K562 (cell line): Measurements from ENCODE around the gene LRCH1.

ENCODE experiments used
- E2F3 ChIP-seq: fragments of 250-450 bp; sonication (Bioruptor Pico); IDR thresholded peaks from 2 replicates; pipeline ENCODE4 v1.4.0; 2020; ENCODE audit warnings: mild to moderate bottlenecking
- E2F6 ChIP-seq, 2 experiments: IDR thresholded peaks; 2 replicates each; pipeline ENCODE4 v1.6.1; 2011; ENCODE audit warnings: borderline replicate concordance in 1 of 2, control low read depth in 1 of 2, low read depth in 1 of 2, low read length in 1 of 2, mild to moderate bottlenecking in 1 of 2, mixed read lengths in 1 of 2, moderate library complexity in 1 of 2; ENCODE audit not compliant: insufficient read depth in 1 of 2, insufficient read length in 1 of 2, poor library complexity in 1 of 2, severe bottlenecking in 1 of 2; ENCODE audit errors: extremely low read depth in 1 of 2
- EGR1 ChIP-seq: fragments of 450-650 bp; conservative IDR thresholded peaks from 2 replicates; pipeline ENCODE4 v1.6.1; 2017; ENCODE audit warnings: mild to moderate bottlenecking
- JUNB ChIP-seq: fragments of 450-650 bp; formaldehyde crosslinking; conservative IDR thresholded peaks from 2 replicates; pipeline ENCODE4 v1.4.0; 2020; ENCODE audit warnings: mild to moderate bottlenecking
- MEF2A ChIP-seq: IDR thresholded peaks from 2 replicates; pipeline ENCODE4 v1.6.1; 2011; ENCODE audit warnings: low read depth, mild to moderate bottlenecking, low read length, moderate library complexity; ENCODE audit not compliant: control insufficient read depth
- POLR2AphosphoS2 ChIP-seq: IDR thresholded peaks from 2 replicates; pipeline ENCODE4 v1.6.1; 2012; ENCODE audit warnings: low read length, improper control_type of control experiment
- RBM22 ChIP-seq: fragments of 200-400 bp; formaldehyde crosslinking; IDR thresholded peaks from 2 replicates; pipeline ENCODE4 v1.6.1; 2018; ENCODE audit warnings: low read length, low read depth; ENCODE audit not compliant: poor library complexity, severe bottlenecking
- RFX5 ChIP-seq: IDR thresholded peaks from 2 replicates; pipeline ENCODE4 v1.6.1; 2011; ENCODE audit warnings: low read depth, mild to moderate bottlenecking, improper control_type of control experiment, low read length
- RNF2 ChIP-seq: sonication (generic); IDR thresholded peaks from 2 replicates; pipeline ENCODE4 v1.6.1; 2016
- SPI1 ChIP-seq: IDR thresholded peaks from 2 replicates; pipeline ENCODE4 v1.6.1; 2011; ENCODE audit warnings: low read depth, low read length, control low read depth, borderline replicate concordance
- U2AF2 ChIP-seq: fragments of 200-400 bp; formaldehyde crosslinking; optimal IDR thresholded peaks from 2 replicates; pipeline ENCODE3; 2017; ENCODE audit warnings: low read depth, mild to moderate bottlenecking, low read length
- ZNF124 ChIP-seq: sonication (generic); formaldehyde crosslinking; IDR thresholded peaks from 2 replicates; pipeline ENCODE4 v1.8.1; 2022; ENCODE audit warnings: missing genetic modification reagents
- ZNF347 ChIP-seq: fragments of 450-650 bp; formaldehyde crosslinking; IDR thresholded peaks from 2 replicates; pipeline ENCODE4 v1.4.0; 2020; ENCODE audit warnings: low read depth, mild to moderate bottlenecking, moderate library complexity
- TF ChIP-seq, protein P1 (sequence below), 3 experiments: IDR thresholded peaks in 2 of 3; conservative IDR thresholded peaks in 1 of 3; 2 replicates each; pipeline ENCODE4 v1.5.1; 2011 to 2012; ENCODE audit warnings: low read length in 3 of 3, mild to moderate bottlenecking in 3 of 3, control low read depth in 2 of 3, improper control_type of control experiment in 1 of 3, inconsistent platforms in 1 of 3, low read depth in 1 of 3, mixed read lengths in 1 of 3, moderate library complexity in 1 of 3; ENCODE audit not compliant: insufficient read depth in 2 of 3

- TF ChIP-seq RNF2, result no peak
- no peak for TF ChIP-seq ZNF347 (CRISPR knock-in tag)
- TF ChIP-seq RFX5, result no peak
- no peak for TF ChIP-seq ZNF124 (CRISPR knock-in tag)
- TF ChIP-seq JUNB (CRISPR knock-in tag), result no peak
- TF ChIP-seq, protein P1, sequence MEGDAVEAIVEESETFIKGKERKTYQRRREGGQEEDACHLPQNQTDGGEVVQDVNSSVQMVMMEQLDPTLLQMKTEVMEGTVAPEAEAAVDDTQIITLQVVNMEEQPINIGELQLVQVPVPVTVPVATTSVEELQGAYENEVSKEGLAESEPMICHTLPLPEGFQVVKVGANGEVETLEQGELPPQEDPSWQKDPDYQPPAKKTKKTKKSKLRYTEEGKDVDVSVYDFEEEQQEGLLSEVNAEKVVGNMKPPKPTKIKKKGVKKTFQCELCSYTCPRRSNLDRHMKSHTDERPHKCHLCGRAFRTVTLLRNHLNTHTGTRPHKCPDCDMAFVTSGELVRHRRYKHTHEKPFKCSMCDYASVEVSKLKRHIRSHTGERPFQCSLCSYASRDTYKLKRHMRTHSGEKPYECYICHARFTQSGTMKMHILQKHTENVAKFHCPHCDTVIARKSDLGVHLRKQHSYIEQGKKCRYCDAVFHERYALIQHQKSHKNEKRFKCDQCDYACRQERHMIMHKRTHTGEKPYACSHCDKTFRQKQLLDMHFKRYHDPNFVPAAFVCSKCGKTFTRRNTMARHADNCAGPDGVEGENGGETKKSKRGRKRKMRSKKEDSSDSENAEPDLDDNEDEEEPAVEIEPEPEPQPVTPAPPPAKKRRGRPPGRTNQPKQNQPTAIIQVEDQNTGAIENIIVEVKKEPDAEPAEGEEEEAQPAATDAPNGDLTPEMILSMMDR (IDR thresholded peaks at IDR 0.05 in 2 of 3, conservative IDR thresholded peaks at IDR 0.05 in 1 of 3; ENCODE audit: insufficient read depth in 2 of 3, low read depth in 1 of 3, low read length in 3 of 3), result no peak
- TF ChIP-seq U2AF2, result no peak
- TF ChIP-seq MEF2A, result no peak
- TF ChIP-seq POLR2AphosphoS2, result no peak
- no peak for TF ChIP-seq E2F6 (IDR thresholded peaks at IDR 0.05; ENCODE audit: borderline replicate concordance in 1 of 2, extremely low read depth in 1 of 2, insufficient read depth in 1 of 2, insufficient read length in 1 of 2, low read depth in 1 of 2, low read length in 1 of 2, poor library complexity in 1 of 2, severe bottlenecking in 1 of 2)
- TF ChIP-seq EGR1, result no peak
- no peak for TF ChIP-seq E2F3 (CRISPR knock-in tag)
- no peak for TF ChIP-seq SPI1
- TF ChIP-seq RBM22, result no peak
Measured at GRCh38 chr13:46620029-46620428, 67.1 kb downstream of the LRCH1 start.
